Endothelial cell of umbilical vein (primary cell): ENCODE data around the gene CYBA. TPM values are rescaled to one million over a fixed set of nuclear protein-coding genes. Genes with fewer than 3 reads are reported as not detected.

Source experiments
- BruUV-seq: library from RNA; stranded (reverse); fragments of 400-500 nt; replicated peaks from 2 replicates; lab custom pipeline; 2021; lab: Mats Ljungman, UMichigan
- CTCF ChIA-PET: fragments of 300-600, 350-600 bp; sonication (Branson Sonifier 250); formaldehyde crosslinking; loops from one replicate; lab custom pipeline; 2021; ENCODE audit warnings: antibody characterized with exemption, inconsistent platforms; lab: Charles Lee
- POLR2A ChIA-PET: fragments of 300-600, 350-600 bp; sonication (Branson Sonifier 250); formaldehyde crosslinking; loops from one replicate; lab custom pipeline; 2021; ENCODE audit warnings: antibody characterized with exemption, inconsistent platforms; lab: Charles Lee
- DNase-seq: peaks from one replicate; pipeline ENCODE4 v3.0.0-alpha.2; 2011; ENCODE audit warnings: low read depth, low spot score
- FAIRE-seq: peaks from 2 replicates; lab custom pipeline; 2011; peaks lifted over from hg19 to GRCh38; lab: Jason Lieb, UNC
- H2AFZ ChIP-seq: 2 replicates; pipeline ENCODE4 v1.6.0; 2012; ENCODE audit warnings: low read depth, low read length, control low read depth, inconsistent platforms
- H3K27ac ChIP-seq: 2 replicates; pipeline ENCODE4 v1.5.1; 2011; ENCODE audit warnings: low read depth, mild to moderate bottlenecking, control low read depth, low read length, moderate library complexity; ENCODE audit not compliant: insufficient read depth
- H3K27me3 ChIP-seq, 2 experiments: 2 replicates each; pipeline versions ENCODE4 v1.6.0 to v1.6.1; 2011; ENCODE audit warnings: low read length in 2 of 2, mixed read lengths in 1 of 2; ENCODE audit not compliant: control insufficient read depth in 2 of 2, insufficient read depth in 2 of 2
- H3K36me3 ChIP-seq, 2 experiments: 2 replicates in 1 of 2; 3 replicates in 1 of 2; pipeline ENCODE4 v1.5.1; 2011; ENCODE audit warnings: low read length in 2 of 2, mild to moderate bottlenecking in 1 of 2, moderate library complexity in 1 of 2; ENCODE audit not compliant: control insufficient read depth in 2 of 2, insufficient read depth in 2 of 2; ENCODE audit errors: extremely low read depth in 1 of 2
- H3K4me1 ChIP-seq: 3 replicates; pipeline ENCODE4 v1.5.1; 2011; ENCODE audit warnings: mild to moderate bottlenecking, low read length; ENCODE audit not compliant: control insufficient read depth, insufficient read depth; ENCODE audit errors: extremely low read depth
- H3K4me2 ChIP-seq: 2 replicates; pipeline ENCODE4 v1.6.1; 2011; ENCODE audit warnings: low read length, control low read depth, mixed read lengths; ENCODE audit not compliant: insufficient read depth
- H3K4me3 ChIP-seq, 3 experiments: fragments of 200-600 bp in 1 of 3; sonication (generic), shearing (Covaris generic) in 1 of 3; replicated peaks in 1 of 3; 2 replicates each; pipeline ENCODE4 v1.5.1; 2011 to 2016; ENCODE audit warnings: control low read depth in 3 of 3, low read length in 3 of 3, mild to moderate bottlenecking in 2 of 3, inconsistent platforms in 1 of 3, low read depth in 1 of 3, moderate library complexity in 1 of 3; ENCODE audit not compliant: insufficient read depth in 1 of 3
- H3K79me2 ChIP-seq: 2 replicates; pipeline ENCODE4 v1.6.0; 2012; ENCODE audit warnings: low read length, inconsistent platforms; ENCODE audit not compliant: control insufficient read depth, insufficient read depth
- H3K9ac ChIP-seq: replicated peaks from 2 replicates; pipeline ENCODE3; 2011; ENCODE audit warnings: low read length, control low read depth; ENCODE audit not compliant: insufficient read depth; ENCODE audit errors: extremely low read depth
- H3K9me1 ChIP-seq: replicated peaks from 3 replicates; pipeline ENCODE4 v1.6.0; 2011; ENCODE audit warnings: mild to moderate bottlenecking, low read length; ENCODE audit not compliant: control insufficient read depth, insufficient read depth; ENCODE audit errors: extremely low read depth
- H3K9me3 ChIP-seq: replicated peaks from 2 replicates; pipeline ENCODE4 v1.5.1; 2012; ENCODE audit warnings: low read length, inconsistent platforms; ENCODE audit not compliant: control insufficient read depth, insufficient read depth
- H4K20me1 ChIP-seq: replicated peaks from 2 replicates; pipeline ENCODE3; 2011; ENCODE audit warnings: mild to moderate bottlenecking, low read length; ENCODE audit not compliant: control insufficient read depth, insufficient read depth; ENCODE audit errors: extremely low read depth
- POLR2AphosphoS5 ChIP-seq: IDR thresholded peaks from 2 replicates; pipeline ENCODE4 v1.6.1; 2012; ENCODE audit warnings: low read depth, mild to moderate bottlenecking, control low read depth, low read length, moderate library complexity; ENCODE audit not compliant: insufficient read depth
- dilution Hi-C: fragments of 300-500 bp; cut with MboI; formaldehyde crosslinking; loops from one replicate; pipeline ENCODE4 v1.15.0; 2019; ENCODE audit warnings: low sequenced_read_pairs; ENCODE audit not compliant: extremely low pct_ligation_motif_present
- intact Hi-C: fragments of 100-400 bp; cut with micrococcal nuclease; formaldehyde crosslinking; loops from one replicate; pipeline ENCODE4 v1.10.0; 2022
- polyA plus RNA-seq, 4 experiments: library from polyadenylated mRNA; depleted of rRNA in 3 of 4; stranded (reverse) in 3 of 4; unstranded in 1 of 4; fragments of >200 nt; gene quantifications; 2 replicates each; pipeline versions ENCODE4 v1.2.1 to v1.2.3, GENCODE V29; 2011 to 2012; ENCODE audit warnings: missing spikeins in 1 of 4
- total RNA-seq: library from RNA; stranded (reverse); gene quantifications from 2 replicates; pipeline ENCODE4 v1.2.3, GENCODE V29; 2021
- TF ChIP-seq, protein P1 (sequence below), 2 donors: IDR thresholded peaks; 1 replicate in 1 of 2; 2 replicates in 1 of 2; pipeline ENCODE4 v1.5.1; 2011; ENCODE audit warnings: low read length in 2 of 2, mild to moderate bottlenecking in 2 of 2, moderate library complexity in 2 of 2, control low read depth in 1 of 2, inconsistent platforms in 1 of 2, low read depth in 1 of 2; ENCODE audit not compliant: insufficient read depth in 1 of 2; ENCODE audit errors: extremely low read depth in 1 of 2

The CYBA gene
- total and polyA plus RNA-seq, 2 donors (not counting 3 experiments of a cell fraction or from before 2014, with no cell fraction given) = 37.0 to 77.3 TPM

DNA sequence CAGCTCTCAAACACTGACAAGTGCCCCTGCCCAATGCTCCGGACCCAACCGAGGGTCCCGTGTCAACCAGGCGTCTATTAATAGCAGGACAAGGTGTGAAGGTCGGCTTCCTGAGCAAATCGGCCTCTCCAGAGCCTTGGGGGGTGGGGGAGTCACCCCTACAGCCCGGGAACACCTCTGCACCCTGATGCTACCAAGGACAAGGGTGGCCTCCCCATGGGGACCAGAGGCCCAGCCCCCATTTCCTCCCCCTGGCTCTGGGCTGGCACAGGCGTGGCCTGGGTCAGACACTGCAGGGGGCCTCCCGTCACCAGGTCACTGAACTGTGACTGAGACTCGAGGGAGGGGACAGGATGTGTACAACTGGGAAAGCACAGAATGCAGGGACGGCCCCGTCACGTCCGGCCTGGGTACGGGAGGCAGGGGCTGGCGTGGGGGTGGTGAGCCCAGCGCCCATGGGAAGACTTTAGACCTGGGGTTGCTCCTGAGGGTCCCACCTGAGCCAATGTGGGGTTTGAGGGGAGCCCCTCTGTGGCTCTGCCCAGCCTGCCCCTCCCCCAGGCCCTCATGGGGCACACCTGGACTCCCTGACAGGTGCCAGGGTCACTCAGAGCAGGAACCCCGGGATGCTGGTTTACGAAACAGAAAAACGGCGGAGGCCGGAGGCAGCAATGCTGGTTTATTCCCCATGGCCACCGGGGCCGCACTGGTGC, 579 bp upstream of the CYBA start:
- DNase-seq (no peak), FAIRE-seq (peak; percentile 43)
- TF ChIP-seq, protein P1, sequence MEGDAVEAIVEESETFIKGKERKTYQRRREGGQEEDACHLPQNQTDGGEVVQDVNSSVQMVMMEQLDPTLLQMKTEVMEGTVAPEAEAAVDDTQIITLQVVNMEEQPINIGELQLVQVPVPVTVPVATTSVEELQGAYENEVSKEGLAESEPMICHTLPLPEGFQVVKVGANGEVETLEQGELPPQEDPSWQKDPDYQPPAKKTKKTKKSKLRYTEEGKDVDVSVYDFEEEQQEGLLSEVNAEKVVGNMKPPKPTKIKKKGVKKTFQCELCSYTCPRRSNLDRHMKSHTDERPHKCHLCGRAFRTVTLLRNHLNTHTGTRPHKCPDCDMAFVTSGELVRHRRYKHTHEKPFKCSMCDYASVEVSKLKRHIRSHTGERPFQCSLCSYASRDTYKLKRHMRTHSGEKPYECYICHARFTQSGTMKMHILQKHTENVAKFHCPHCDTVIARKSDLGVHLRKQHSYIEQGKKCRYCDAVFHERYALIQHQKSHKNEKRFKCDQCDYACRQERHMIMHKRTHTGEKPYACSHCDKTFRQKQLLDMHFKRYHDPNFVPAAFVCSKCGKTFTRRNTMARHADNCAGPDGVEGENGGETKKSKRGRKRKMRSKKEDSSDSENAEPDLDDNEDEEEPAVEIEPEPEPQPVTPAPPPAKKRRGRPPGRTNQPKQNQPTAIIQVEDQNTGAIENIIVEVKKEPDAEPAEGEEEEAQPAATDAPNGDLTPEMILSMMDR (IDR thresholded peaks at IDR 0.05; ENCODE audit: extremely low read depth in 1 of 2, insufficient read depth in 1 of 2, low read depth in 1 of 2, low read length in 2 of 2) = no peak
- TF ChIP-seq POLR2AphosphoS5 = no peak
- ChIA-PET CTCF (interaction anchor here (0.6 kb wide), 1 partner anchor 14 kb away, joined by 3 read pairs; no protein-coding TSS in a partner anchor), POLR2A (no interaction called here)
- Histone ChIP-seq H3K4me1 (peaks cover 13% of the 10 kb centered on the region), H3K4me3 (peak overlapping the region in 1 of 3 experiments; percentile 68), H3K9me1 (no peaks in the 10 kb centered on the region), H3K9ac (no peak overlapping the region), H3K27ac (peak overlapping the region; percentile 5), H3K36me3 (peaks cover 3 to 15% of the 10 kb centered on the region in 2 experiments), H3K79me2 (no peaks in the 10 kb centered on the region), H3K4me2 (peak overlapping the region; percentile 65), H3K9me3 (no peaks in the 10 kb centered on the region), H3K27me3 (no peaks in the 10 kb centered on the region), H2AFZ (no peak overlapping the region), H4K20me1 (no peaks in the 10 kb centered on the region)
- intact Hi-C loops (no loop called here), dilution Hi-C loops (no loop called here)
- no TSS peak for BruUV-seq
